H1 (cell line): ENCODE data around the gene LBP. TPM values are rescaled to one million over a fixed set of nuclear protein-coding genes. Genes with fewer than 3 reads are reported as not detected.
A peak's percentile ranks its signal among the peaks of the same experiment; 100 is the strongest.

ENCODE experiments used
- CEBPB ChIP-seq: IDR thresholded peaks from 2 replicates; pipeline ENCODE4 v1.6.1; 2012; ENCODE audit warnings: low read depth, low read length
- CHD2 ChIP-seq: IDR thresholded peaks from 2 replicates; pipeline ENCODE4 v1.6.1; 2012; ENCODE audit warnings: low read length, improper control_type of control experiment
- CREB1 ChIP-seq: IDR thresholded peaks from 2 replicates; pipeline ENCODE4 v1.6.1; 2012; ENCODE audit warnings: inconsistent platforms
- EZH2 ChIP-seq: fragments of 200-600 bp; sonication (generic); IDR thresholded peaks from 2 replicates; pipeline ENCODE4 v1.7.1; 2012; ENCODE audit warnings: low read depth, mild to moderate bottlenecking, moderate library complexity, low read length, inconsistent platforms; ENCODE audit not compliant: severe bottlenecking
- KDM1A ChIP-seq: fragments of 200-600, 300-600 bp; sonication (generic); IDR thresholded peaks from 2 replicates; pipeline ENCODE4 v1.7.1; 2016; ENCODE audit warnings: mild to moderate bottlenecking, low read length, borderline replicate concordance
- POU5F1 ChIP-seq: IDR thresholded peaks from 2 replicates; pipeline ENCODE4 v1.6.1; 2011; ENCODE audit warnings: low read depth, mild to moderate bottlenecking, low read length, moderate library complexity
- RBBP5 ChIP-seq: IDR thresholded peaks from 2 replicates; pipeline ENCODE4 v1.7.1; 2012; ENCODE audit warnings: low read depth, mild to moderate bottlenecking, inconsistent platforms, low read length, moderate library complexity, borderline replicate concordance
- SP1 ChIP-seq: IDR thresholded peaks from 2 replicates; pipeline ENCODE4 v1.6.1; 2011; ENCODE audit warnings: low read depth, low read length
- TAF7 ChIP-seq: optimal IDR thresholded peaks from 2 replicates; pipeline ENCODE3; 2011; ENCODE audit warnings: low read depth, mild to moderate bottlenecking, inconsistent platforms, low read length, moderate library complexity, borderline replicate concordance
- polyA plus RNA-seq, 7 experiments: library from polyadenylated mRNA; depleted of rRNA in 3 of 7; stranded (reverse) in 5 of 7; unstranded in 2 of 7; fragments of >200 nt in 5 of 7; fragments of 200-250 nt in 2 of 7; gene quantifications; 1 replicate in 5 of 7; 2 replicates in 1 of 7; 4 replicates in 1 of 7; pipeline versions ENCODE4 v1.2.1 to v1.2.3, GENCODE V29; 2011 to 2013; ENCODE audit warnings: missing spikeins in 2 of 7, mixed read lengths in 2 of 7
- total RNA-seq: library from RNA; stranded (reverse); fragmentation: NEBNext Ultra II Directional; extraction: Animal tissue kit (Norgen Biotek cat#: 25700); gene quantifications from 2 replicates; pipeline ENCODE4 v1.2.1, GENCODE V29; 2021

Gene LBP
- total and polyA plus RNA-seq, 2 of the 8 experiments (the other 6 are each of a cell fraction or from before 2014, with no cell fraction given), result 0.60 to 0.63 TPM

DNA sequence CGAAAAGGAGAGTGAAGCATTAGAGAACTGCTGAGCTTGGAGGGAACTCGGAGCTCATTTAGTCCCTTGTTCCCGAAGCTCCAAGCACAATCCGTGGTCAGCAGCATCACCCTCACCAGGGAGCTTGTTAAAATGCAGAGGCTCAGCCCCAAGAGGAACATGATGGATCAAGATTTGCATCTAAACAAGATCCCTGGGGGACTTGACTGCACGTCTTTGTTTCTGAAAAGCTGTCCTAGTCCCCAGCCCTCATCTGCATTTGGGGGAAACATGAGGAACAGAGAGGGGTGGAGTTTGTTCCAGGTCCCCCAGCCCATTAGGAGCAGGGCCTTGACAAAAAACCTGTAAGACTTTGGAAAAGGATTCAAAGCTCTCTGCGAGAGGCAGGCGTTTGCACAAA lies 4.1 kb upstream of the LBP start (continued):
- TF ChIP-seq KDM1A (peak; percentile 64; the same call in 1 of the 2 replicates), CEBPB (no peak), TAF7 (peak; percentile 10), SP1 (0 out of 2 replicates have a peak, but pooled peaks have one; percentile 25), POU5F1 (0 out of 2 replicates have a peak, but pooled peaks have one; percentile 30), CREB1 (no peak), CHD2 (no peak), EZH2 (no peak), RBBP5 (peak; percentile 60; the same call in 1 of the 2 replicates)
